Measurements from ENCODE around the gene ADGRB3.
A peak's percentile ranks its signal among the peaks of the same experiment; 100 is the strongest.
"Not testable (repeated sequence)": the region's sequence is repeated elsewhere in the genome, so short reads cannot be mapped to it uniquely, and the experiment has no call there.

The ADGRB3 gene

DNA sequence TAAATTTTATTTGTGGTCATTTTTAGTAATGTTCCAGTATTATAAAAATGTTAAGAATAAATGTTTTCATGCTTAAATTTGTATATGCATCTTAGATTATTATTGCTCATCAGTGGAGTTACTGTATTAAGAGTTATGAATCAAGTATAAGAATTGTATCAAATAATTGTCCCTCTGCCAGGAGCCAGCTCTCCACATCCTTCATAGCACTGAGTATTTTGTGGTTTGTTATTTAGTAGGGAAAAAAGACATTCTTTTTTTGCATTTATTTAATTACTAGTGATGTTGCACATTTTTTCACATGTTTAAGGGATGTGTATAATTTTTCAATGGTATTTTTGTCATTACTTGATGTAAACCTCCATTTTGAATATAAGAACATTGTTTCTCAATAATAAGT, 102.0 kb downstream of the ADGRB3 start:
- DNase-seq = no peak

DNA sequence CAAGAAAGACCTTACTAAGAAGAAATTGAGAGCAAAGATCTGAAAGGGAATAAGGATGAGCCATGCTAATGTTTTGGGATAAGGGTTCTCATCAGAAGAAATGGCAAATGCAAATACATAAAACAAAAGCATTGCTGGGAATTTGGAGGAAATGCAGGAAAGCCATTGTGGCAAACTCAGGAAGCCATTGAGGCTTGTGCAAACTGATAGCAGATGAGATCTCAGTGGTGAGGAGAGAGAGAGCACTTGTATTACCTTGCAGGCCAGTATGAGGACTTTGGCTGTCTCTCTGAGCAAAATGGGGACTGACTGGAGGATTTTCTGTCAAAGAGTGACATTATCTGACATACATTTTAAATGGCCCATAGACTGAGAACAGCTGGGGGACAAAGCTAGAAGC, 103.0 kb downstream of the ADGRB3 start:
- DNase-seq = no peak

DNA sequence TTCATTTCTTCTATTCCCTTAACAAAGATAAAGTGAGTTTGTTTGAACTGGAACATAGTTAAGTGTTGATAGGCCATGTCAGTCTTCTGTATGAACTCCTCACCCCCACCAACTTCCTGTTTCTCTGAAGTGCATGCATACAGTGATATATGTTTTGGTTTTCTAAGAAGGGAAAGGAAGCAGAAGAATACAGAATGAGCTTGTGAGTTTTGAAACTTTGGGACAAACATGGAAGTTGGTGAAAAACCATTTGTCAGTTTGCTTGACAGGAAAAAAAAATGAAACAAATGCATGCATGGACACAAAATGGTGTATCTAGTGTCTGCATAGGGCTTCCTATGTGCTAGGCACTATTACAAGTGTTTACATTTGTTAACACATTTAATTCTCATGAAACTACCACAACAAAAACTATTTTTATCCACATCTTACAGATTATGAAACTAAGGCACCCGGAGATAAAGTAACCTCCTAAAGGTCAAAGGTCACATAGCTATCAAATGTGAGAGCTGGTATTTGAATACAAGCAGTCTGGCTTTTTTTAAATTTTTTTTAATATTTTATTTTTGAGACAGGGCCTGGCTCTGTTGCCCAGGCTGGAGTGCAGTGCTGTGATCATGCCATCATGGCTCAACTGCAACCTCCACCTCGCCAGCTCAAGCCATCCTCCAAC, 105.9 kb downstream of the ADGRB3 start:
- DNase-seq = no peak

DNA sequence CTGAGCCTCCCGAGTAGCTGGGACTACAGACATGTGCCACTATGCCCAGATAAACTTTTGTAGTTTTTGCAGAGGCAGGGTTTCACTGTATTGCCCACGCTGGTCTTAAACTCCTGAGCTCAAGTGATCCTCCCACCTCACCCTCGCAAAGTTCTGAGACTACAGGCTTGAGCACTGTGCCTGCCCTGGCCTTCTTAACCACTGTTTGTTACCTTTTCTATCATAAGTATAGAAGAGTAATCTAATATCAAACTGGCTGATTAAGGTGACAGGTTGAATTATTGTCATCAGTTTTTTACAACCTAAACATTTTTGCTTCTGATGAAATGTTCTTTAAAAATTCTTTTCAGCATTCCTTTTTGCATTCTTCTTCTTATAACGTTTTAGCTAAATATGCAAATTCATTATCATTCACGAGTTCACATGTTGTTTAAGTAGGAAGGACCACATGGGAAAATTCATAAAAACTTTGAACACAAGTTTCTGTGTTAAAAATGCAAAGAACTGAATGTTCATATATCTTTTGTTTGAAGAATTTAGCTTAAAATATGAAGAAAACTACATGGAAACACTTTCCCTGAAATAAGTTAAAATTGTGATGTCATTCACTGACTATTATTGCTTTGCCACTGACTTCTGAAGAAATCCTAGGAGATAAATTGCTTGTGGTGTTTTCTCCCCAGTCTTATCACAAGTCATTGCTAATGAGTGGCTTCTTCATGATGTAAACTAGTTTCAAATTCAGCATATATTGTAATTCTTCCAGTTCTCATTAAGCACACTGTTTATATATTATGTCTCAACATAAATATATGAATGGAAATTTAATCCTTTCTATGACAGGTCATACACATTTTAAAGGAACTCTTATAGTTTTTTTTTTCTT, 106.7 kb downstream of the ADGRB3 start:
- no peak for DNase-seq

DNA sequence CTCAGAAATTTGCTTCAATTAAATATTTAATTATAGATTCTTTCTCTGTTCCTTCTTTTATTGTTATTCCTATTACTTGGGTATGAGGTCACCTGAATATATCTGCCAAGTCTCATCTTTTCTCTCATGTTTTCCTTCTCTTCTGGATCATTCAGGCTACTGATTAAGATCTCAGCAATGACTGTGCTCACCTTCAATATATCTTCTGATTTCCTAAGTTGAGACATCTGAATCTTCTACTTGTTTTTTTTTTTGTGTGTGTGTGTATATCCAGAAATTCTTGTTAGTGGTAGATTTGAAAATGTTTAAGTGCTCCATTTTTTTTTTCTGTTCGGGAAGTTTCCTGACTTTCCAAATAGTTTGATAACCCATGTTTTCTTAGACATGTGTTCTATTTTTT, 108.0 kb downstream of the ADGRB3 start:
- no peak for DNase-seq

DNA sequence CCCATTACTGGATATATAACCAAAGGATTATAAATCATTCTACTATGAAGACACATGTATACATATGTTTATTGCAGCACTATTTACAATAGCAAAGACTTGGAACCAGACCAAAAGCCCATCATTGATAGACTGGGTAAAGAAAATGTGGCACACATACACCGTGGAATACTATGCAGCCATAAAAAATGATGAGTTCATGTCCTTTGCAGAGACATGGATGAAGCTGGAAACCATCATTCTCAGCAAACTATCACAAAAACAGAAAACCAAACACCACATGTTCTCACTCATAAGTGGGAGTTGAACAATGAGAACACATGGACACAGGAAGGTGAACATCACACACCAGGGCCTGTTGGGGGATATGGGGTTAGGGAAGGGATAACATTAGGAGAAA, 109.3 kb downstream of the ADGRB3 start:
- DNase-seq = not testable (repeated sequence)

DNA sequence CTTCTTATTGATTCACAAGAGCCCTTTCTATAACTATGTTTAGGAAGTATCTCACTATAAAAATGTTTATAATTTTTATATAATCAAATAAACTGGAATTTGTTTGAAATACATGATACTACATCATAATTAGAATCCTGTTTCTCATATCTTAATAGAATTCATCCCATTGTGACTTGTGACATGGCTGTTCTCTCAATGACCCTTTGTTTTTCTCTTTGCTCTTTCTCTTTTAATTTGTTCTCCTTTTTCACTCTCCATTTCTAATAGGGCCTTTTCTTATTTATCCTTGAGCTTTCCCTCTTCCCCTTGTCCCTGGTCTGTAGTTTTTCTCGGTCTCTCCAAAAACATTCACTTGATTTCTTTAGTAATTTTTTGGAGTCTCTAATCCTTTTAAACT, 111.3 kb downstream of the ADGRB3 start:
- no peak for DNase-seq

DNA sequence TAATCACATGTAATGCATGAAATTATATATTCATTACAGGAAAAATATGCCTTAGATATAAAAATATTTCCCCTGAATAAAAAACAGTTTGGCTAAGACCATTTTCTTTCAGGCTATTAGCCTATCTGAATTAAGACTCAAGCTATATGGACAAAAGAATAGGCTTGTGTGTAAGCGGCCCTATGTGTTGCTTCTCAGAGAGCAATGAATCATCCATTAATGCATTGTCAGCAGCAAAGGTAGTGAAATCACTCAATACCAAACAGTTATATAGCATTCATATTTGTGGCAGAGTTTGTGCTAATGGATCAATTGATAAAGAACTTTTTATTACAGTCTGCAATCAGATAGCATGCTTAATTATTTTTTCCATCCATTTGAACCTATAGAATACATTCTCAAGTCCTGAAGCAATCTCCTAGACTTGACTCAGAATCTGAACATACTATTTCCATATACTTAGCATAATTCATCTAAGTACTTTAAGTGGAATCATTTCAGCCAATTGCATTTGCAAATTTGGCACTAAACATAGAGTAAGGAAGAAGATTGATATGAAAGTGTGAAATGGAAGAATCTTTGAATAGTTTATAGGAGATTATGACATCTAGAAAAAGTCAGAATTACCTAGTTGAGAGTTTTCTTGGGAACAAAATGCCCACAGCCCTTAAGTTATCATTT, 112.2 kb downstream of the ADGRB3 start:
- DNase-seq = no peak

- DNase-seq = not testable (repeated sequence)
Measured at GRCh38 chr6:68747832-68748231, 112.8 kb downstream of the ADGRB3 start.

DNA sequence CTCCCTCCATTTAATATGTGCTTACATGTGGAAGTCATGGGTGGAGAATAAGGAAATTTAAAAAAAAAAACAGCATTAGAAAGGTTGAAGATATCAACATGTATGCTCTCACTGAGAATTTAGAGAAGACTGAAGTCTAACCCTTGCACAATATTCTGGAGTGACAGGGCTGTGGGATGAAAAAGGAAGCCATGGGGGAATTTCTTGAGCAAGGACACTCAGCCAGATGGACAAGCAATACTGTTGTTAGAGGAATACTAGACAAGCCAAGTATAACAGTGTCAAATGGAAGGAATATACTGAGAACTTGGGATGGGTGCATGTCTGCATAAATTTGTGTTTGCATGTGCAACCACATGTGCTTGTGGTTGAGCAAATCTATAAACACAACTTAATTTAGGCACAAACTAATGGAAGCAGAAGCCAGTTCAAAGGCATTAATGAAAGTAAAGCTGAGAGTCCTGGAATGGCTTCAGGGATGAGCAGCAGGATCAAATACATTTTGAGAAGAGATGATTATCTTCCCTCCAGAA, 119.7 kb downstream of the ADGRB3 start:
- no peak for DNase-seq

DNA sequence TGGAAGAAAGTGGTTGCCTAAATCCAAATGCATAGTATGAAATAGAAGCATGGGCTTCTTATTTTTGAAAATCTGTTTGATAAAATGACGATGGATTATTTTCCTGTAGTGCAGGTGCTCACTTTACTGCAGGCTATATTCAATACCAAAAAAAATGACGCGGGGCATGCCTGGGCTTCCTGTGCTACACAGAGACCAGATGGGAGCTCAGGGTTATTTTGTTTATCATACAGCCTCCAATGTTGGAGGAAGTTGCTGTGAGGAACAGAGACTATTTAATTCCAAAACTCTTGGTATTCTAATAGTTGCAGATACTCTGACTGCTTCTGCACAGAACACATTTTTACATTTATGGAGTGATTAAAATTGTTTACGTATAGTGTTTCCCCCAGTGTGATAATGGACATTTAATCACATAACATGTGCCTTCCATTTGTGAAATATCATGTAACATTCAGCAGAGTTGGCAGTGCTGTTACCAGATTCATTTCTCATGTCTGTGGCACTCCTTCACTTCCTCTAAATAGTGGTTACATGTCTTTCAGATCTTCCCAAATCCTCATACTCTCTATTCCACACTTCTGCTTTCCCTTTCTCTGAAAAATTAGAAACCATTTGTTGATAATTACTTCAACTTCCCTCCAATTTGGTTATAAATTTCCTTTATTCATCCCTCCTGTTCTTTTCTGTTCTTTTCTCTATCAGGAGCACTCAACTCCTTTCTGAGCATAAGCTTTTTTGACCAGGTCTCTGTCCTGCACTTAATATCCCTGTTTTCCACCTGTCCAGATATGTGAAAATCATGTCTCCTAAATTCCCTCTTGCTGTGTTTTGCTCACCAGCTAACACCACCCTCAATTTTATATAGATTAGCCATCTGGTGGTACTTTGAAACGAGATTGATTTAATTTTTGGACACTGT, 121.6 kb downstream of the ADGRB3 start:
- DNase-seq = no peak

GRCh38 chr6:68757821-68758220, 122.7 kb downstream of the ADGRB3 start:
- no peak for DNase-seq

DNA sequence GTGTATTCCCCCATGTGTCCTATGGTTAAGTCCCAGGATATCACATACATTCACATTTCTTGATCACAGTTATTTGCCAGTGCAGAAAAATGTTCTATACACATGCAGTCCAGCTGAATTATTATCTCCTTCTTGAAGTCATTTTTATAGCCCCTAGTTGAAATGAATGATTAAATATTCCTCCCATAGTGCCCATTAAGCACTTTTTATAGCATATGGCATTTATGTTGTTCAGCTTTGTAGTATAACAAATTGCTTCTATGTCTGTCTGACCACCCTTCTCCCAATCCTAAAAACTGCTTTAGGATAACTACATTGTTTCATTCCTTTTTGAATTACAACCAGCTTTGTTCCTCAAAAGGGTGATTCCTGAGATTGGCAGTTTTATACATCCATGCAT, 123.5 kb downstream of the ADGRB3 start:
- DNase-seq = no peak

GRCh38 chr6:68760485-68760884, 125.4 kb downstream of the ADGRB3 start:
- DNase-seq = no peak

DNA sequence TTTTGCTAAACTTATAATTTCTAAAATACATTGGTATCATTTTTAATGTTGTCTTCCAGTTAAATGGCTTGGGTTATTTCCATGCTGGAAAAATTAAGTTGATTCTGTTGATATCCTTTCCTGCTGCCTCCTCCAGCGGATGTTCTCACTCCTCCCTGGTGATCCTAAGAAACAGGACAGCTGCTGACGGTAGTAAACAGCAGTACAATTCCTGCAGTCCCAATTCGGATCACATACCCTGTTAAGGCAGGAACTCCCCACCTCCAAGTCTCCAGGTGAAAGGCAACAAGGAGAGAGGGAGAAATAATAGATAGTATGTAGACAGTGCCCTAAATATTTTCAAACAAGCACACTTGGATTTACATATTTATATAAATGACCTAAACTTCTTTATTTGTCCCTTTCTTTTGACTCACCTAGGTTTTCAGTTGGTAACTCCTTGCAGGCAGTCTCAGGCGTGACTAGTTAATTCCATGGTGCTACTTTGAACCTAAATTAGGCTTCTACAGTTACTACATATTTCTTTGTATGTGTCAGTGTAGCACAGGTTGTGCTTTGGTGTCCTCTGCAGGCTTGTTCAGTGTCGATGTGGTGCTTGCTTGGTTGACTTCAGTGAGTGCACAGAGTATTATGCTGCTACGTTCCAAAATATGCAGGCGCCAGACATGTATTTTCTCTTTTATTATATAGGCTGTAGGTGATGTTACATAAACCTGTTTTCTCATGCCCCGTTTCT, 126.0 kb downstream of the ADGRB3 start:
- DNase-seq = peak in 23 of 56 donors; percentile 6 to 68 (median 20)

DNA sequence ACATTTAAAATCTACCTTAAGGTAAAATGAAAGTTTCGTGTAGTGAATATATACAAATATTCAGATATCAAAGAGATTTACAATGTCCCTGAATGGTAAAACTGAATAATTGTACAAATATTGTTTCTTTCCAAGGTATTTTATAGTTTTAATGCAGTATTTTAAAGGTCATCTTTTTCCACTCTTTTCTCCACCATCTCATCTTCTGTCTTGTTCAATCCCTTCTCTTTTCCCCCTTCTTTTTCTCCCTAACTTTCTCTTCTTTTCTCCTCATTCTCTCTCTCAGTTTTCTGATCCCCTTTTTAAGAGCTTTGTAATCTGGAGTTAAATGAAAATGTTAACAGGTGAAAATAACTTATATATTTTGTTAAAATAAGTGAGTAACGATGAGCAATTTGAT, 126.9 kb downstream of the ADGRB3 start:
- DNase-seq = no peak

DNA sequence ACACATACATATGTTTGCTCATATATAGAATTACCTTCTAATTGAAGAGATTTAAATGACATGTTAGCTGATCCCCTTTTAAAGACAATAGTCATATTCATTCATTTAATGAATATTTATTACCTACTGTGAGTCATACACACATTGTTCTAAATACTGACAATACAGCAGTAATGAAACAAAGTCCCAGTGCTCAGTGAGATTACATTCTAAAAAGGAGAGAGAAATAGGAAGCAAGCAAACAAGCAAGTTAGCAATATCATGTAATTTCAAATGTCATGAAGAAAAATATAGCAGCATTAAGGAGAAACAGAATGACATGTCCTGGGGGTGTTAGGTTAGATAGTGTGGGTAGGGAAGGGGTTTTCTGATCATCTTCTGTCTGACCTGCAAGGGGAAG, 136.3 kb downstream of the ADGRB3 start:
- no peak for DNase-seq

DNA sequence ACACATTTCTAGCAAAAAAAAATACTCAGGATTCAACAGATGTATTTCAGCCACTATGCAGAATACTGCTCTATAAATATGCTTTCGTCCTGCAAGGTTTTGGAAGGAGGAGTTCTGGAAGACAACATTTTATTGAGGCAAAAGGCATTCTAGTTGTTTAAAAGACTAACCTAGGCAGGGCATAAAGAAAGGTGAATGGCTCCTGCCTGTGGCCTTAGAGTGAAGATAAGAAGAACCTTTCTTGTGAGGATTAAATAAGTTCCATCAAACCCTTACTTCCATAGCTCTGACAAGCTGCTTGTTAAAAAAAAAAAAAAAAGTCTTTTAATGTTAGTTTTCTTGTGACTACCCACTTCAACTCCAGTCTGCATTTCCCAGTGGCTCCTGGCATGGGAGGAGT, 139.8 kb downstream of the ADGRB3 start:
- no peak for DNase-seq

DNA sequence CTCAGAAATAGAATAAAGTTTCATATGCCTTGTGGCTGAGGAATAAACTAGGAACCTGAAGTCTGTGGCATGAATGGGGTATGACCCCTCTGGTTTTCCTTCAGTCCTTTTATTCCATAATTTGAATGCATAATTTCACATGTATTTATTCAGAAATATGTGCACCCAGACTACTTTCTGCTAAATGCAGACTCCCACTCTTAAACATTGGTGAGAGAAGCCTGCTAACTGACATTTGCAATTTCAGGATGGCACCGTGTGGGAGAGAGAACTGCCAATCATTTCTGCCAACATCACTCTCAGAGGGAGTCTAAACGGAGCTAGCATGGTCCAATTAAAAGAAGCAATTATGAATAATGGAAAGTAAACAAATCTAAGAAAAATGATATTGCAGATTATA, 141.3 kb downstream of the ADGRB3 start:
- peak in 4 of 56 donors; percentile 8 to 23 (median 12) for DNase-seq

- peak in 26 of 56 donors; percentile 8 to 71 (median 28) for DNase-seq
Measured at GRCh38 chr6:68777956-68778355, 142.9 kb downstream of the ADGRB3 start.
